ENCODE measurements around the gene MAST2. TPM values are rescaled to one million over a fixed set of nuclear protein-coding genes. Genes with fewer than 3 reads are reported as not detected.
A peak's percentile ranks its signal among the peaks of the same experiment; 100 is the strongest.

MAST2 gene
- total and polyA plus RNA-seq, 2 experiments from 2014 or later = 44.8 to 79.2 TPM

DNA sequence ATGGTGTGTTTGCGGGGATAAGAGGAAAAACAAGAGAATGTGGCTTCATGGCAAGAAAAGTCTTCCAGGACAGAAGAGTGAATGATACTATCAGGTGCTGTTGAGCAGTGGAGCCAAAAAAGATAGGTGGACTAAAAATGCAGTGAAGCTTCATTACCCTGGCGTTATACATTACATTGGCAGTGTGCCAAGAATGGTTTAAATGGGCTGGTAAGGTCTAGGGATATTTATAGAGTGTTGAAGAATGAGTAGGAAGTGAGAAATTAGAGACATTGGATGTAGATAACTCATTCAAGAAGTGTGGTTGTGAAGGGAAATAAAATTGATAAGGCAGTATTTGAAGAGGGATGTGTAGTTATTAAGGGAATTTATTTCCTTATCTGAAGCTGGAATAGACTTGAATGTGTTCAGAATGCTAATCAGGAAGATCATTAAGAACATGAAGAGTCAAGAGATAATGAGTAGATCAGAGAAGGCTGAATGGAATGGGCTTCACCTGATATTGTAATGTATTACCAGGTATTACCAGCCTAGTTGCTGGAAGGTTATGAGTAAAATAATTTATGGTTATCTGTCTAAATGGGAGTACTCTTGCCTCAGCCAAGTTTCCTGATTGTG, 72.7 kb downstream of the MAST2 start:
- H3K27me3 ChIP-seq = no peaks in the 10 kb centered on the region
- TF ChIP-seq, protein P1, sequence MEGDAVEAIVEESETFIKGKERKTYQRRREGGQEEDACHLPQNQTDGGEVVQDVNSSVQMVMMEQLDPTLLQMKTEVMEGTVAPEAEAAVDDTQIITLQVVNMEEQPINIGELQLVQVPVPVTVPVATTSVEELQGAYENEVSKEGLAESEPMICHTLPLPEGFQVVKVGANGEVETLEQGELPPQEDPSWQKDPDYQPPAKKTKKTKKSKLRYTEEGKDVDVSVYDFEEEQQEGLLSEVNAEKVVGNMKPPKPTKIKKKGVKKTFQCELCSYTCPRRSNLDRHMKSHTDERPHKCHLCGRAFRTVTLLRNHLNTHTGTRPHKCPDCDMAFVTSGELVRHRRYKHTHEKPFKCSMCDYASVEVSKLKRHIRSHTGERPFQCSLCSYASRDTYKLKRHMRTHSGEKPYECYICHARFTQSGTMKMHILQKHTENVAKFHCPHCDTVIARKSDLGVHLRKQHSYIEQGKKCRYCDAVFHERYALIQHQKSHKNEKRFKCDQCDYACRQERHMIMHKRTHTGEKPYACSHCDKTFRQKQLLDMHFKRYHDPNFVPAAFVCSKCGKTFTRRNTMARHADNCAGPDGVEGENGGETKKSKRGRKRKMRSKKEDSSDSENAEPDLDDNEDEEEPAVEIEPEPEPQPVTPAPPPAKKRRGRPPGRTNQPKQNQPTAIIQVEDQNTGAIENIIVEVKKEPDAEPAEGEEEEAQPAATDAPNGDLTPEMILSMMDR (IDR thresholded peaks at IDR 0.05; ENCODE audit: low read depth, low read length) = no peak
- H3K9me3 ChIP-seq (ENCODE audit: low read depth) = no peaks in the 10 kb centered on the region
- peak in 1 of 2 donors; percentile 25 for DNase-seq (ENCODE audit: low read depth in 1 of 2, low spot score in 1 of 2)
- H3K27ac ChIP-seq = no peak overlapping the region
- no peaks in the 10 kb centered on the region for H3K36me3 ChIP-seq
- no peak overlapping the region for H3K4me3 ChIP-seq
- peaks cover 6% of the 10 kb centered on the region for H3K4me1 ChIP-seq (ENCODE audit: low read depth)

DNA sequence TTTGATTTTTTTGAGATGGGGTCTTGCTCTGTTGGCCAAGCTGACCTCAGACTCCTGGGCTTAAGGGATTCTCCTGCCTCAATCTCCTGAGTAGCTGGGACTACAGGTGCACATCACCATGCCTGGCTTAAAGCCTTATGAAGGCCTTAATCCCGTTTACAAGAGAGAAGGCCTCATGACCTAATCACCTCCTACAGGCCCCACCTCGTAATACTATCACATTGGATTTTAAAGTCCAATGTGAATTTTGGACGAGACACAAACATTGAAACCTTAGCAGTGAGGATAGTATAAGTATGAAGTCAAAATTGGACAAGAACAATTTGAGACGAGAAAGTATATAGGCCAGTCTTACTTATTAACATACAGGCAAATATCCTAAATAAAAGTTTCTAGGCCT, 73.9 kb downstream of the MAST2 start:
- TF ChIP-seq, protein P1 (IDR thresholded peaks at IDR 0.05; ENCODE audit: low read depth, low read length) = no peak
- H3K4me3 ChIP-seq = no peak overlapping the region
- H3K4me1 ChIP-seq (ENCODE audit: low read depth) = peaks cover 6% of the 10 kb centered on the region
- no peaks in the 10 kb centered on the region for H3K27me3 ChIP-seq
- no peak for DNase-seq (ENCODE audit: low read depth in 1 of 2, low spot score in 1 of 2)
- no peaks in the 10 kb centered on the region for H3K36me3 ChIP-seq
- H3K27ac ChIP-seq = no peak overlapping the region
- H3K9me3 ChIP-seq (ENCODE audit: low read depth) = no peaks in the 10 kb centered on the region

DNA sequence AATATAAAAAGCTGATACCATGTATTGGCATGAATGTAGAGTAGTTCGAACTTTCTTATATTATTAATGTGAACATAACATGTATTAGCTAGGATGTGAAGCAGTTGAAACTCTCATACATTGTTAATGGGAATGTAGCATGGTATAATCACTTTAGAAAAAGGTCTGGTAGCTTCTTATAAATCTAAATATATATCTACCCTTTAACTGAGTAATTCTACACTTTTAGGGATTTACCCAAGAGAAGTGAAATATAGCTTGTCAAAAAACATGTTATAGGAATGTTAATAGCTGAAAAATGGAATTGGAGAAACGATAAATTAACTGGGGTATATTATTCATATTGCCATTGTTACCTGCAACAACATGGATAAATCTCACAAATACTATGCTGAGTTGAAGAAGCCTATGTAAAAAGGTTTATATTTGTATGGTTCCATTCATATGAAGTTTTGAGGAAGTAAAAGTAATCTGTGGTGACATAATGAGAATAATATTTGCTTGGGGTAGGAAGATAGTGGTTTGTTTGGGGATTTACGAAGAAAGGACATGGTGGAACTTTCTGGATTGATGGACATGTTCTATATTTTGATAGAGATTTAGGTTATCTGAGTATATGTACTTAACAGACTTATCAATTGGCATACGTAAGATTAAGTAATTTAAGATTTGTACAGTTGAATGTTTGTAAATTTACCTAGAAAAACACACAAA, 76.6 kb downstream of the MAST2 start:
- H3K36me3 ChIP-seq = no peaks in the 10 kb centered on the region
- H3K9me3 ChIP-seq (ENCODE audit: low read depth) = no peaks in the 10 kb centered on the region
- no peak overlapping the region for H3K27ac ChIP-seq
- H3K27me3 ChIP-seq = no peaks in the 10 kb centered on the region
- TF ChIP-seq, protein P1 (IDR thresholded peaks at IDR 0.05; ENCODE audit: low read depth, low read length) = no peak
- DNase-seq (ENCODE audit: low read depth in 1 of 2, low spot score in 1 of 2) = no peak
- peaks cover 6% of the 10 kb centered on the region for H3K4me1 ChIP-seq (ENCODE audit: low read depth)
- H3K4me3 ChIP-seq = no peak overlapping the region

DNA sequence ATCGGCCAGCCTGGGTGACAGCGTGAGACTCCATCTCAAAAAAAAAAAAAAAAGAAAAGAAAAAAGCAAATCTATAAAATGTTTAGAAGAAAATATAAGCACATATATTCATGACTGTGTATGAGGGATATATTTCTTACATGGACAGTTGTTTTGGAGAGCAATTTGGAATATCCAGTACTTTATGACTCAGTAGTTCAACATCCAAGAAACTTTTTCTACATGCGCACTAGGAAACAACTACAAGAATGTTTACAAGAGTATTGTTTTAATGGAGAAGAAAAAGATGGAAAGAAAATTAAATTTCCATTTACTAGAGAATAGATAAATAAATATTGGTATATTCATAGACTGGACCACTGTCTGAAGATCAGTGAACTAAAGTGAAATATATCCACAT, 77.5 kb downstream of the MAST2 start:
- Histone ChIP-seq H3K27ac (no peak overlapping the region), H3K4me1 (ENCODE audit: low read depth) (peaks cover 3% of the 10 kb centered on the region), H3K9me3 (ENCODE audit: low read depth) (no peaks in the 10 kb centered on the region), H3K36me3 (no peaks in the 10 kb centered on the region), H3K4me3 (no peak overlapping the region), H3K27me3 (no peaks in the 10 kb centered on the region)
- TF ChIP-seq, protein P1 (IDR thresholded peaks at IDR 0.05; ENCODE audit: low read depth, low read length) = no peak
- no peak for DNase-seq (ENCODE audit: low read depth in 1 of 2, low spot score in 1 of 2)

DNA sequence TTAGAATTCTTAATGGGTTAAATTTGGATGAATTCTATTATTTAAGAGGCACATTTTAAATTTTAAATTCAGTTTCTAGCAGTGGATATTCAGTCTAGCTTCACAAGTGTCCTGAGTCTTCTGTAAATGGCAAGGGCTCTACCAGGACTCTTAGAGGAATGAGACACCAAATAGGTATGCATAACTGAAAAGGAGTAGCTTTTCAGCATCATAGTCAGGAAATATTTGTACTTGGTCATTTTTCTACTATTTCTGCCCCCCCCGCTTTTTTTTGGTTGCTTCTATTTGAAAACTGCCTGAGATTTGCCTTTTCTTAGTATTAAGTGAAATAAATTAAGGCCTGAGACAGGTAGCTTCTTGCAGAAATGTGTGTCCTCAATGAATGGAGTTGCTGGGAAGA, 80.2 kb downstream of the MAST2 start:
- Histone ChIP-seq H3K36me3 (no peaks in the 10 kb centered on the region), H3K27me3 (no peaks in the 10 kb centered on the region), H3K4me1 (ENCODE audit: low read depth) (no peaks in the 10 kb centered on the region), H3K4me3 (no peak overlapping the region), H3K27ac (no peak overlapping the region), H3K9me3 (ENCODE audit: low read depth) (no peaks in the 10 kb centered on the region)
- DNase-seq (ENCODE audit: low read depth in 1 of 2, low spot score in 1 of 2) = no peak
- TF ChIP-seq, protein P1 (IDR thresholded peaks at IDR 0.05; ENCODE audit: low read depth, low read length) = no peak

Data from cardiac muscle cell (in vitro differentiated cells and primary cell).